Ishikawa (cell line): ENCODE measurements around the gene ATP13A1.

Experiments
- CEBPB ChIP-seq: IDR thresholded peaks from 2 replicates; pipeline ENCODE4 v1.6.1; 2012
- EP300 ChIP-seq: IDR thresholded peaks from 2 replicates; pipeline ENCODE4 v1.6.1; 2012; ENCODE audit warnings: borderline replicate concordance

- no peak for TF ChIP-seq CEBPB
- no peak for TF ChIP-seq EP300
Measured at GRCh38 chr19:19653597-19654147, 9.8 kb downstream of the ATP13A1 start.
